ENCODE data around the gene RAB32.

DNA sequence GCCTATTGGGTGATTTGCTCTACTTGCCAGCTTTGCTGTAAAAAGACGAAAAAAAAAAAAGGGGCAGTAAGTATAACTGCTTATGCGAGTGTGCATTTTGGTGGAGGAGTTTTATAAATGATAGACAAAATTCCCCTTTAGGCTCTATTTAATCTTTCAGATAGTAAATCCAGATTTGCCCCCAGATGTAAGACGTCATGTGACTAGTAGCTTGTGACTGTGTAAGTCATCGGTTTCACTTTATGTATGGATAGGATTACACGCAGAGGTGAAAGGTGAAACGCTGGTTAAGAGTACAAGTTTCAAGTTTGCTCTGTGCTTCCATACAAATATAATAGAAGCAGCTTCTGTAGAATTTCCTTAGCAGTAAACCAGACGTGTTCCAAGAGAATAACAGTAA is 7.9 kb downstream of the RAB32 start:
- TF ChIP-seq CTCF (conservative IDR thresholded peaks at IDR 0.05) (no peak), EZH2 (IDR thresholded peaks at IDR 0.05; ENCODE audit: low read depth) (no peak)

Data from PC-9 (cell line).